Measurements from ENCODE around the gene HM13. TPM values are rescaled to one million over a fixed set of nuclear protein-coding genes. Genes with fewer than 3 reads are reported as not detected.
A peak's percentile ranks its signal among the peaks of the same experiment; 100 is the strongest.

HM13 gene
- total and polyA plus RNA-seq, 2 experiments from 2014 or later = 126 to 150 TPM

- Mint-ChIP-seq H3K36me3 (ENCODE audit: low read depth) (peaks cover 8% of the 10 kb centered on the region; the same call in 2 of the 3 replicates), H3K4me3 (no peak overlapping the region), H3K4me1 (no peaks in the 10 kb centered on the region), H3K27ac (no peak overlapping the region), H3K27me3 (ENCODE audit: insufficient read depth, low read depth, poor library complexity) (peaks cover 3% of the 10 kb centered on the region), H3K9me3 (peaks cover 3% of the 10 kb centered on the region; the same call in 1 of the 3 replicates)
- no peak overlapping the region for H2AFZ ChIP-seq
- peaks cover 66% of the 10 kb centered on the region for H3K79me2 ChIP-seq (replicated peaks; ENCODE audit: insufficient read depth)
- H4K20me1 ChIP-seq (replicated peaks; ENCODE audit: insufficient read depth) = peaks cover 53% of the 10 kb centered on the region
- H3K27me3 ChIP-seq (ENCODE audit: insufficient read depth) = no peaks in the 10 kb centered on the region
- peaks cover 27% of the 10 kb centered on the region for H3K4me1 ChIP-seq (ENCODE audit: insufficient read depth)
- no peak for TF ChIP-seq ZNF462 (CRISPR knock-in tag; IDR thresholded peaks at IDR 0.05)
- TF ChIP-seq CREB1 (CRISPR knock-in tag; IDR thresholded peaks at IDR 0.05; ENCODE audit: low read depth) = no peak
- H3K4me2 ChIP-seq = peak overlapping the region; percentile 100
- H3F3A ChIP-seq (replicated peaks; ENCODE audit: low read depth) = peaks cover 45% of the 10 kb centered on the region
- DNase-seq (ENCODE audit: low spot score) (no peak), ATAC-seq (no peak)
- peaks cover 7% of the 10 kb centered on the region; the same call in 1 of the 2 replicates for H3K36me3 ChIP-seq (ENCODE audit: insufficient read depth)
- peak overlapping the region; percentile 100 for H3K4me3 ChIP-seq
- H3K9me2 ChIP-seq (ENCODE audit: insufficient read depth) = no peaks in the 10 kb centered on the region
- peak overlapping the region; percentile 83 for H3K27ac ChIP-seq (ENCODE audit: low read depth)
Measured at GRCh38 chr20:31516166-31516565, 1.9 kb downstream of the HM13 start.

- Histone ChIP-seq H3K4me2 (peak overlapping the region; percentile 100), H3K9me2 (ENCODE audit: insufficient read depth) (no peaks in the 10 kb centered on the region), H3F3A (replicated peaks; ENCODE audit: low read depth) (peaks cover 45% of the 10 kb centered on the region), H4K20me1 (replicated peaks; ENCODE audit: insufficient read depth) (peaks cover 58% of the 10 kb centered on the region), H3K36me3 (ENCODE audit: insufficient read depth) (peaks cover 8% of the 10 kb centered on the region; the same call in 1 of the 2 replicates), H3K79me2 (replicated peaks; ENCODE audit: insufficient read depth) (peaks cover 71% of the 10 kb centered on the region), H3K4me3 (peak overlapping the region; percentile 100; the same call in 1 of the 2 replicates), H2AFZ (no peak overlapping the region), H3K27ac (ENCODE audit: low read depth) (peak overlapping the region; percentile 83), H3K27me3 (ENCODE audit: insufficient read depth) (no peaks in the 10 kb centered on the region), H3K4me1 (ENCODE audit: insufficient read depth) (peaks cover 27% of the 10 kb centered on the region)
- Mint-ChIP-seq H3K9me3 (peaks cover 3% of the 10 kb centered on the region; the same call in 1 of the 3 replicates), H3K27ac (no peak overlapping the region), H3K4me3 (no peak overlapping the region), H3K27me3 (ENCODE audit: insufficient read depth, low read depth, poor library complexity) (peaks cover 2% of the 10 kb centered on the region), H3K4me1 (no peaks in the 10 kb centered on the region), H3K36me3 (ENCODE audit: low read depth) (peaks cover 8% of the 10 kb centered on the region; the same call in 2 of the 3 replicates)
- ATAC-seq = no peak
- DNase-seq (ENCODE audit: low spot score) = no peak
- TF ChIP-seq JUNB (IDR thresholded peaks at IDR 0.05; ENCODE audit: unreplicated experiment) = no peak
- TF ChIP-seq ZNF462 (CRISPR knock-in tag; IDR thresholded peaks at IDR 0.05) = no peak
Measured at GRCh38 chr20:31516651-31517050, 2.4 kb downstream of the HM13 start.

Measured in GM23338 (cell line).